HEK293 (cell line): Measurements from ENCODE around the gene SLIT1.

ENCODE experiments used
- CTCF ChIA-PET: fragments of 350-600 bp; formaldehyde crosslinking; extraction: SDS; loops from one replicate; lab custom pipeline; 2021; ENCODE audit warnings: antibody characterized with exemption; lab: Yijun Ruan, JAX
- POLR2A ChIA-PET: fragments of 300-600 bp; formaldehyde crosslinking; extraction: SDS; loops from one replicate; lab custom pipeline; 2020; ENCODE audit warnings: antibody characterized with exemption, inconsistent platforms; lab: Yijun Ruan, JAX
- H3K27ac ChIP-seq: fragments of 200-500 bp; sonication (Bioruptor generic); 2 replicates; pipeline ENCODE4 v1.5.1; 2014; ENCODE audit warnings: low read depth, low read length, control low read depth, inconsistent platforms; ENCODE audit errors: extremely low read depth
- H3K36me3 ChIP-seq, 2 experiments: fragments of 200-500 bp in 1 of 2; sonication (Bioruptor generic) in 1 of 2; 1 replicate in 1 of 2; 2 replicates in 1 of 2; pipeline ENCODE4 v1.5.1; 2014 to 2017; ENCODE audit warnings: inconsistent platforms in 2 of 2, low read length in 2 of 2; ENCODE audit not compliant: control insufficient read depth in 2 of 2, insufficient read depth in 1 of 2
- H3K4me1 ChIP-seq: fragments of 200-500 bp; sonication (Bioruptor generic); 2 replicates; pipeline ENCODE4 v1.5.1; 2014; ENCODE audit warnings: mild to moderate bottlenecking, low read length, inconsistent platforms; ENCODE audit not compliant: control insufficient read depth, insufficient read depth
- H3K4me3 ChIP-seq: 2 replicates; pipeline ENCODE4 v1.5.1; 2011; ENCODE audit warnings: low read depth, mild to moderate bottlenecking, control low read depth, low read length, moderate library complexity
- H3K9me3 ChIP-seq: fragments of 200-500 bp; sonication (Bioruptor generic); 2 replicates; pipeline ENCODE4 v1.5.1; 2014; ENCODE audit warnings: low read depth, low read length, inconsistent platforms; ENCODE audit not compliant: control insufficient read depth, insufficient read depth
- AEBP2 ChIP-seq: fragments of 450-650 bp; formaldehyde crosslinking; IDR thresholded peaks from 2 replicates; pipeline ENCODE4 v1.5.1; 2016; ENCODE audit warnings: missing biosample characterization, missing genetic modification characterization, borderline replicate concordance
- IKZF3 ChIP-seq: fragments of 450-650 bp; IDR thresholded peaks from 2 replicates; pipeline ENCODE4 v1.5.0; 2018; ENCODE audit warnings: missing biosample characterization, mild to moderate bottlenecking, missing genetic modification characterization, moderate library complexity
- KLF7 ChIP-seq: fragments of 450-650 bp; formaldehyde crosslinking; IDR thresholded peaks from 2 replicates; pipeline ENCODE4 v1.5.1; 2016; ENCODE audit warnings: missing biosample characterization, missing genetic modification characterization, borderline replicate concordance
- MZF1 ChIP-seq: fragments of 450-650 bp; formaldehyde crosslinking; IDR thresholded peaks from 2 replicates; pipeline ENCODE4 v1.5.1; 2017; ENCODE audit warnings: missing biosample characterization, missing genetic modification characterization, borderline replicate concordance
- OSR2 ChIP-seq: fragments of 450-650 bp; formaldehyde crosslinking; IDR thresholded peaks from 2 replicates; pipeline ENCODE4 v1.5.1; 2016; ENCODE audit warnings: missing biosample characterization, missing genetic modification characterization
- OVOL3 ChIP-seq: fragments of 450-650 bp; formaldehyde crosslinking; IDR thresholded peaks from 2 replicates; pipeline ENCODE4 v1.5.1; 2016; ENCODE audit warnings: missing biosample characterization, missing genetic modification characterization
- PRDM4 ChIP-seq: fragments of 450-650 bp; formaldehyde crosslinking; IDR thresholded peaks from 2 replicates; pipeline ENCODE4 v1.5.1; 2017; ENCODE audit warnings: missing biosample characterization, missing genetic modification characterization
- SCRT2 ChIP-seq: fragments of 450-650 bp; formaldehyde crosslinking; IDR thresholded peaks from 2 replicates; pipeline ENCODE4 v1.5.1; 2016; ENCODE audit warnings: missing biosample characterization, missing genetic modification characterization
- ZBTB48 ChIP-seq: fragments of 450-650 bp; formaldehyde crosslinking; IDR thresholded peaks from 2 replicates; pipeline ENCODE4 v1.5.1; 2016; ENCODE audit warnings: missing biosample characterization, missing genetic modification characterization
- ZBTB8A ChIP-seq: fragments of 450-650 bp; formaldehyde crosslinking; IDR thresholded peaks from 2 replicates; pipeline ENCODE4 v1.5.1; 2016; ENCODE audit warnings: missing biosample characterization, missing genetic modification characterization
- ZEB2 ChIP-seq: fragments of 450-650 bp; formaldehyde crosslinking; IDR thresholded peaks from 2 replicates; pipeline ENCODE4 v1.5.1; 2016; ENCODE audit warnings: missing biosample characterization, missing genetic modification characterization
- ZNF112 ChIP-seq: fragments of 450-650 bp; formaldehyde crosslinking; IDR thresholded peaks from 2 replicates; pipeline ENCODE4 v1.5.0; 2017; ENCODE audit warnings: missing biosample characterization, missing genetic modification characterization
- ZNF146 ChIP-seq: fragments of 450-650 bp; formaldehyde crosslinking; IDR thresholded peaks from 2 replicates; pipeline ENCODE4 v1.5.1; 2016; ENCODE audit warnings: missing biosample characterization, missing genetic modification characterization
- ZNF23 ChIP-seq: fragments of 450-650 bp; formaldehyde crosslinking; IDR thresholded peaks from 2 replicates; pipeline ENCODE4 v1.5.1; 2016; ENCODE audit warnings: missing biosample characterization, missing genetic modification characterization, borderline replicate concordance
- ZNF354C ChIP-seq: fragments of 450-650 bp; formaldehyde crosslinking; IDR thresholded peaks from 2 replicates; pipeline ENCODE4 v1.5.1; 2016; ENCODE audit warnings: missing biosample characterization, missing genetic modification characterization, low read depth, borderline replicate concordance
- ZNF48 ChIP-seq: fragments of 450-650 bp; formaldehyde crosslinking; IDR thresholded peaks from 2 replicates; pipeline ENCODE4 v1.5.1; 2016; ENCODE audit warnings: missing biosample characterization, missing genetic modification characterization
- ZNF610 ChIP-seq: fragments of 450-650 bp; formaldehyde crosslinking; IDR thresholded peaks from 2 replicates; pipeline ENCODE4 v1.5.1; 2016; ENCODE audit warnings: missing biosample characterization, missing genetic modification characterization, borderline replicate concordance
- ZNF624 ChIP-seq: fragments of 450-650 bp; formaldehyde crosslinking; IDR thresholded peaks from 2 replicates; pipeline ENCODE4 v1.5.1; 2017; ENCODE audit warnings: missing biosample characterization, missing genetic modification characterization
- ZNF654 ChIP-seq: fragments of 450-650 bp; formaldehyde crosslinking; IDR thresholded peaks from 2 replicates; pipeline ENCODE4 v1.5.1; 2016; ENCODE audit warnings: low read depth, missing biosample characterization, missing genetic modification characterization
- ZNF677 ChIP-seq: fragments of 450-650 bp; IDR thresholded peaks from 2 replicates; pipeline ENCODE4 v1.5.0; 2018; ENCODE audit warnings: missing biosample characterization, mild to moderate bottlenecking, missing genetic modification characterization, moderate library complexity
- ZSCAN4 ChIP-seq: fragments of 450-650 bp; formaldehyde crosslinking; IDR thresholded peaks from 2 replicates; pipeline ENCODE4 v1.5.1; 2017; ENCODE audit warnings: missing biosample characterization, missing genetic modification characterization

Gene SLIT1

GRCh38 chr10:97099089-97099488 lies 86.7 kb downstream of the SLIT1 start:
- POLR2A ChIA-PET = no interaction called here

DNA sequence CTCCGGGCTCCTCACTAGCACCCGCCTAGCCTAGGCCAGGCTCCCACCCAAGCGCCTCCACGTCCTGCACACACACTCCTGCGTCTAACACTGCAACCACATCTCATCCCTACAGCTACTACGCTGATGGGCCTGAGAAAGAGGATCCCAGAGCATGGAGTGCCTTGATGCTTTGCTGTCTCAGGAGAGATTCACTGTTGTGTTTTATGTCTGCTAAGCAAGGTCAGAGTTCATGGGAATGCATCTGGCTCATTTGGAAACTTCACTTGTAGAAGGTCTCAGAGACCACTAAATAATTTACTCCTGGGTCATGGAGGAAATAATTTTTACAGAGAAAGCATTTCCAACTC lies 88.7 kb downstream of the SLIT1 start:
- no peak for TF ChIP-seq ZNF23
- TF ChIP-seq, all 188 proteins: peak for 0
- H3K9me3 ChIP-seq = no peaks in the 10 kb centered on the region
- no peak overlapping the region for H3K4me3 ChIP-seq
- POLR2A ChIA-PET = no interaction called here
- CTCF ChIA-PET = interaction anchor here (0.7 to 1.6 kb wide), 2 partner anchors 16 to 24 kb away, joined by 3 to 7 read pairs; no protein-coding TSS in a partner anchor
- H3K36me3 ChIP-seq = no peaks in the 10 kb centered on the region
- no peaks in the 10 kb centered on the region for H3K4me1 ChIP-seq
- no peak overlapping the region for H3K27ac ChIP-seq

More at GRCh38 chr10:97099089-97099488, 86.7 kb downstream of the SLIT1 start:
- Histone ChIP-seq H3K4me3 (no peak overlapping the region), H3K36me3 (no peaks in the 10 kb centered on the region), H3K4me1 (no peaks in the 10 kb centered on the region), H3K9me3 (no peaks in the 10 kb centered on the region), H3K27ac (no peak overlapping the region)
- CTCF ChIA-PET = interaction anchor here (0.6 to 1.7 kb wide), 2 partner anchors 17 to 587 kb away, joined by 3 to 5 read pairs; no protein-coding TSS in a partner anchor
- TF ChIP-seq ZNF112 = no peak
- TF ChIP-seq SCRT2 (tag by site-specific recombination) = 0 out of 2 replicates have a peak, but pooled peaks have one; percentile 26

DNA sequence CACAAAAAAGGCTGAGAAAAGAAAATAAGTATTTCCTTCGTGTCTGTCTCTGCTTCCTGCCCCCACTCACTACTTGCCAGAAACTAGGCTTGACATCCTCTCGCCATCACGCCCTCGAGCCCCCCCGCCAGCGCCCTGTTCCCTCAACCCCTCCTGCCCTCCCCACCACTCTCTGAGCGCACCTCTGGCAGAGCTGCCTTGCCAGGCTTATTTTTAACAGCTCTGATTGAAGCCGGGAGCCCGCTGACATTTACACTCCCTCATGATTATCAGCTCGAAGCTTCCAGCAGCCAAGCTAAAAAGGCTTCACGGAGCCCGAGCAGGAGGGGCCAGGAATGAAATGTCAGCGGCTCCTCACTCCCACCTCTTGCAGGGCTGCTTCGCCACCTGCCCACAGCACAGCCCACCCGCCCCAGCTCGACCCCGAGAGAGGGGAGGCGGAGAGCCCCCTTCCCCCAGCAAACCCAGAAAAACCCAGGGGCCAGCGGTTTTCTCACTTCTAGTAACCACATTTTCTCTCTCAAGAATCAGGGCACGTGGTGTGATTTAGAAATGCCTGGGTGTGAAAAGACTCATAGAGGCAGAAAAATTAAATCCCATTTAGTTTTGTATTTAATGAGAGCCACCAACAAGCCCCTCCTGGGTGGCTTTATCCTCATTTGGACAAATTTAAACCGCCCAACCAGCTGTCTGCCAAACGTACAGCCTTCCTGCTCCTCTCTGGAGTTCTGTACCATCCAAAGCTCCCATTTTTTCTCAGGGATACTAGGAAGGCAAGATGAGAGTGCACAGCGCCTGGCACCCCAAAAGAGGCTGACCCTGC lies 89.3 kb downstream of the SLIT1 start:
- ChIA-PET POLR2A (no interaction called here), CTCF (interaction anchor here (0.7 to 1.6 kb wide), 2 partner anchors 15 to 23 kb away, joined by 3 to 7 read pairs; no protein-coding TSS in a partner anchor)
- Histone ChIP-seq H3K27ac (no peak overlapping the region), H3K36me3 (no peaks in the 10 kb centered on the region), H3K4me3 (no peak overlapping the region), H3K4me1 (no peaks in the 10 kb centered on the region), H3K9me3 (no peaks in the 10 kb centered on the region)
- TF ChIP-seq OSR2 (tag by site-specific recombination) (no peak), ZNF48 (no peak), ZSCAN4 (tag by site-specific recombination) (no peak), OVOL3 (tag by site-specific recombination) (no peak), ZNF624 (tag by site-specific recombination) (no peak), ZNF354C (no peak), MZF1 (tag by site-specific recombination) (no peak), ZNF610 (tag by site-specific recombination) (no peak), ZNF677 (tag by site-specific recombination) (no peak), ZNF654 (tag by site-specific recombination) (no peak)

GRCh38 chr10:97095701-97096260 lies 90.0 kb downstream of the SLIT1 start:
- H3K4me3 ChIP-seq = no peak overlapping the region
- no peaks in the 10 kb centered on the region for H3K9me3 ChIP-seq
- no peaks in the 10 kb centered on the region for H3K36me3 ChIP-seq
- ChIA-PET CTCF (interaction anchor here (1.6 to 1.7 kb wide), 2 partner anchors 15 to 115 kb away, joined by 7 to 8 read pairs; no protein-coding TSS in a partner anchor), POLR2A (no interaction called here)
- H3K4me1 ChIP-seq = no peaks in the 10 kb centered on the region
- H3K27ac ChIP-seq = no peak overlapping the region
- TF ChIP-seq ZBTB8A (tag by site-specific recombination) = peak; percentile 28; the same call in 1 of the 2 replicates
- TF ChIP-seq IKZF3 (tag by site-specific recombination) = no peak
- peak; percentile 62; the same call in 1 of the 2 replicates for TF ChIP-seq ZBTB48
- no peak for TF ChIP-seq KLF7 (tag by site-specific recombination)
- TF ChIP-seq ZNF146 (tag by site-specific recombination) = no peak
- TF ChIP-seq ZEB2 (tag by site-specific recombination) = no peak
- no peak for TF ChIP-seq PRDM4 (tag by site-specific recombination)
- TF ChIP-seq AEBP2 (tag by site-specific recombination) = no peak
